ENCODE measurements around the gene ADRM1. TPM values are rescaled to one million over a fixed set of nuclear protein-coding genes. Genes with fewer than 3 reads are reported as not detected.
A peak's percentile ranks its signal among the peaks of the same experiment; 100 is the strongest.

ADRM1 gene
- total and polyA plus RNA-seq, 8 donors: 30.0 to 96.9 (median 43.5) TPM

DNA sequence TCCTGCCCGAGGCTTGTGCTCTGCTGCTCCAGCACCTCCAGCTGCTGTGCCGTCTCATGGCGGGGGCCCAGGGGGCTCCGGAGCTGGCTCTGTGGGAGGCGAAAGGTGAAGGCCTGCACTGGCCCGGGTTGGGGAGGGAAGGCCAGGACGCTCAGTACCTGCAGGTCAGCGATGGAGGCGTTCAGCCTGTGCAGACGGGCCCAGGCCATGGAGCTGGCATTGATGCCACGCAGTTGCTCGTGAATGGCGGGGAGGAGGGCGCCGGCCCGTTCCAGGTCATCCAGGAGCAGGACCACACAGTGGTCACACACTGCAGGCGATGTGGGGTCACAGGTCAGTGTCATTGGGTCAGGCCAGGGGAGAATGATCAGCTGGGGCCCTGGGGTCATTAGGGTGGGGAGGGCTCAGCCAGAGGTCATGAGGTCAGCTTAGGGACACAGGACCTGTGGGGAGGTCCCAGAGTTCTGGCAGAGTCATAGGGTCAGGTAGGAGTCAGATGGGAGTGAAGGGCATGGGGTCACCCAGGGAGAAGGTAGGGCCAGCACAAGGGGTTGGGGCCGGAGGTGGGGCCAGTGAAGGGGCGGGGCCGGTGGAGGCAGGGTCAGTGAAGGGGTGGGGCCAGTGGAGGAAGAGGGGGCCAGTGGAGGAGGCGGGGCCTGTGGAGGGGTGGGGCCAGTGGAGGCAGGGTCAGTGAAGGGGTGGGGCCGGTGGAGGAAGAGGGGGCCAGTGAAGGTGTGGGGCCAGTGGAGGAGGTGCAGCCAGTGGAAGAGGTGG lies 18.0 kb downstream of the ADRM1 start:
- DNase-seq (no peak), ATAC-seq (peak; percentile 20)
- no peak for TF ChIP-seq CTCF (IDR thresholded peaks at IDR 0.05)
- Histone ChIP-seq H3K4me3 (no peak overlapping the region), H3K4me1 (no peaks in the 10 kb centered on the region), H3K27me3 (no peaks in the 10 kb centered on the region), H3K36me3 (peaks cover 0 to 81% of the 10 kb centered on the region in 2 donors), H3K27ac (no peak overlapping the region), H3K9me3 (no peaks in the 10 kb centered on the region)
- intact Hi-C loops (cut with DNase I): no loop called here

GRCh38 chr20:62321521-62321948 lies 18.7 kb downstream of the ADRM1 start:
- H3K36me3 ChIP-seq: peaks cover 0 to 81% of the 10 kb centered on the region in 2 donors
- TF ChIP-seq CTCF (IDR thresholded peaks at IDR 0.05): no peak
- intact Hi-C loops (cut with DNase I): no loop called here
- H3K27ac ChIP-seq: no peak overlapping the region
- no peak for DNase-seq
- H3K27me3 ChIP-seq: no peaks in the 10 kb centered on the region
- H3K9me3 ChIP-seq: no peaks in the 10 kb centered on the region
- no peak overlapping the region for H3K4me3 ChIP-seq
- no peaks in the 10 kb centered on the region for H3K4me1 ChIP-seq
- ATAC-seq: peak; percentile 51

- Histone ChIP-seq H3K4me3 (no peak overlapping the region), H3K36me3 (peaks cover 0 to 81% of the 10 kb centered on the region in 2 donors), H3K27ac (no peak overlapping the region), H3K9me3 (no peaks in the 10 kb centered on the region), H3K27me3 (no peaks in the 10 kb centered on the region), H3K4me1 (no peaks in the 10 kb centered on the region)
- intact Hi-C loops (cut with DNase I): no loop called here
- no peak for TF ChIP-seq CTCF (IDR thresholded peaks at IDR 0.05)
- DNase-seq (no peak), ATAC-seq (no peak)
Observed at GRCh38 chr20:62321975-62322374, 19.2 kb downstream of the ADRM1 start.

DNA sequence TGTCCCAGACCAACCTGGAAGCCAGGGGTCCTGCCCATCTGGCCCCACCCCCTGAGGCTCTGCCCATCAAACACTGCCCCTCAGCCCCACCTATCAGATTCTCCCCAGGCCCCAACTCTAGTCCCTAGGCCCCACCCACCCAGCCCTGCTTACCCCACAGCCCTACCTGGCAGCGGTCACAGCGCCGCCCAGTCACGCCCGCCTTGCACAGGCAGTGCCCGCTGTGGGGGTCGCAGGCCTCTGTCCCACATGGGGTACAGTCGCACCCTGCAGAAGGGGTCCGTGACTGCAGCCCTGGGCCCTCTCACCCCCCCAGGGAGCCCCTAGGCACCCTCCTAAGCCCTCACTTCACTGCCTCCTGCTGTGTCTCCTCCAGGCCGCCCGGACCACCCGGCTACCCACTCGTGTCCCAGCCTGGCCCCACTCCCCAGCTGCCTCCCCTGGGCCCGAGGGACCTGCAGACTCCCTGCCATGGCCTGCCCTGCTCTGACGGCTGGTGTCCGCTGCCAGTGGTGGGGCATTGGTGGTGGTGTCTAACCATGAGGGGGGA lies 19.8 kb downstream of the ADRM1 start:
- H3K36me3 ChIP-seq: peaks cover 0 to 81% of the 10 kb centered on the region in 2 donors
- no peak for DNase-seq

More for the DNA sequence above, 19.8 kb downstream of the ADRM1 start:
- no peak overlapping the region for H3K27ac ChIP-seq
- no peaks in the 10 kb centered on the region for H3K9me3 ChIP-seq
- H3K27me3 ChIP-seq: no peaks in the 10 kb centered on the region
- H3K4me3 ChIP-seq: no peak overlapping the region
- ATAC-seq: no peak
- no peak for TF ChIP-seq CTCF (IDR thresholded peaks at IDR 0.05)
- H3K4me1 ChIP-seq: no peaks in the 10 kb centered on the region
- intact Hi-C loops (cut with DNase I): no loop called here

All from left lung (tissue), 10 donors.